NCI-H524 treated with DMSO at 0.1 percent for 48 hours (cell line): ENCODE data around the gene WNK1.
"Not testable (repeated sequence)": the region's sequence is repeated elsewhere in the genome, so short reads cannot be mapped to it uniquely, and the experiment has no call there.

ENCODE experiments used
- DNase-seq: peaks from one replicate; lab custom pipeline; 2025; lab: John Stamatoyannopoulos, UW

Gene WNK1

GRCh38 chr12:779745-780734, 27.7 kb downstream of the WNK1 start:
- DNase-seq, result no peak

DNA sequence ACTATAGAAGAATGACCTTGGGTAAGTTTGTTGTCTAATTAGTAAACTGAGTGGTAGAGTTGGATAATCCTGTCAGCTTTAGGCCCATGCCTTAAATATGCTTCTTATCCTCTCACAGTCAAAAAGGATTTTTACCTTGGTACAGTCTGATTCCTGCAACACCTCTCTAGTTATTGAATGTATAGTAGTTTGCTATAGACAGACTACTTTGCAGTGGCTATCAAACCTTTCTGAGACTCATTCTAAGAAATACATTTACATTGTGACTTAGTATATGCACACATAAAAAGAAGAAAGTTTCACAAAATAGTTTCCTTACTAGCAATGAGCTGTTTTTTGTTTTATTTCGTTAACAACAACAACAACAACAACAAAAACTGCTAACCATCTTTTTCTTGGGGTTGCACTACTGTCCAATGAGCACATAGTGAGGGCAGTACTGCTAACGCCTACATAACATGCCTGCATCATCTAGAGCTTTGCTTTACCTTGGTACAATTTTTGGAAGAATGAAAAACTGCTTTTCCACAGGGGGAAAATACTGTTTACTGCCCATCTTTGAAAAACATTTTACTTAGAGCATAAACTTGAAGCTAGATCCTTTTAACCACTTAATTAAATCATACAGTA, 28.5 kb downstream of the WNK1 start:
- no peak for DNase-seq

DNA sequence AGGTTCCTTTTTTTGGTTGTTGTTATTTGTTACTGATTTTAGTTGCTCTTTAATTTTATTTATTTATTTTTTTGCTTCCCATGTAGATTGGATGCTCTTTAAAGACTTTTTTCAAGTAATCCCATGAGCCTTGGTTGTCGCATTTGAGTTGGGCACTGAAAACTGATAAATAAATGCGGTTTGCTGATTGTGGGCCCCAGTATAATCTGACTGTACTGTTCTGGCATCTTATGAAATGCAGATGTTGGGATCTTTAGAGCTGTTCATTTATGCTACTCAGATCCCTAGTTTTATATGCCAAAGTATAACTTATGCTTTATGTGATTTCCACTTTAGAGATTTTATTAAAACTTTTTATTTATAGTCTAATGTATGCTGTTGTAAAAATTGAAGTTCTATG, 33.3 kb downstream of the WNK1 start:
- DNase-seq, result no peak

DNA sequence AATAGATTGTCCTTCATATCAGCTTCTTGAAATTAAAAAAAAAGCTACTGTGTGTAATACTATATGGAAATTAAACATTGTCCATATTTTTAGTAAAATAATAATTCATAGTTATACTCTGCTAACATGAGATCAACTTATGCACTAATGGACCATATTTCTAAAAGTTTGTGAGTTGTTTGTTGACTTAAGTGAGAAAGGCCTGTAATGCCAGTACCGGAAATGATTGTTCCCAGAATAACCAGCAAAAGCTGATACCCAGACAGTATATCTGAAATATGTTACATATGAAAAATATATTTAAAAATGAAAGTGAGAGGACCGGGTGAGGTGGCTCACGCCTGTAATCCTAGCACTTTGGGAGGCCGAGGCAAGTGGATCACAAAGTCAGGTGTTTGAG, 35.9 kb downstream of the WNK1 start:
- DNase-seq, result no peak

DNA sequence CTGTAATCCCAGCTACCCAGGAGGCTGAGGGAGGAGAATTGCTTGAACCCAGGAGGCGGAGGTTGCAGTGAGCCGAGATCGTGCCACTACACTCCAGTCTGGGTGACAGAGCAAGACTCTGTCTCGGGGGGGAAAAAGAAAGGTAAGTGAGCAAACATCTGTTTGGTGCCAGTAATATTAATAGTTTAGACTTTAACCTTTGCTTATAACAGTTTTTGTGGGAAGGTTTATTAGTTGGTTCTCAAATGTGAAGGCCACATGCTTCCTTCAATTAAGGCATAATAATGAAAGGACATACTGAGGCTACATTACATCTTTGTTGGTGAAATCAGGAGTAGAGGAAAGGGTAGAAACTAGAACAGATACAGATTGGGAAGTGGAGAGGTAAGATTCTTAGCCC, 36.4 kb downstream of the WNK1 start:
- DNase-seq, result not testable (repeated sequence)

DNA sequence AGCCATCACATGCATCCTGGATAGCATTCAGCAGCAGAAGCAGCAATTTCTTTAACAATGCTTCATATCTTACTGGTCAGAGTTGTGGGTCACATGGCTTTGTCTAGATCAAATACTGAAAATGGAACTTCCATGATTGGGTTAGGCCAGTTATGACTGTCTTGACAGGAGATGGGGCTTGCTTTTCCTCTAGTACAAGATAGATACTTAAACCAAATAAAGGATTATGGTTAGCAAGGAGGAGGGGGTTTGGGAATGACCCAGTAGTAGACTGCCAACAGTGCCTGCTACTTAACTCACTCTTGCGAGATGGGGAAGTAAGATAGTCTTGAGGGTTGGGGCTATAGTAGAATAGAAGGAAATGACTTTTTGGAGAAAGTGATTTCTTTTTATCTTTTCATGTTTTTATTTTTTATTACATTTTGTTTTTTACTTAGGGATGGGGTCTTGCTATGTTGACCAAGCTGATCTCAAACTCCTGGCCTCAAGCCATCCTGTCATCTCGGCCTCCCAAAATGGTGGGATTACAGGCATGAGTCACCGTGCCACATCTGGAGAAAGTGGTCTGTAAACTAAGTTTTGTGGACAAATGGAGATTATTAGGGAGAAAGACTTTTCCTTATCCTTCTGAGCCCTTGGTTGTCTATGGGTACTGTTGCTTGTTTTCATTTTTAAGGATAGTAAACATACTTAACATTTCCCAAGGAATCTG, 37.6 kb downstream of the WNK1 start:
- no peak for DNase-seq

DNA sequence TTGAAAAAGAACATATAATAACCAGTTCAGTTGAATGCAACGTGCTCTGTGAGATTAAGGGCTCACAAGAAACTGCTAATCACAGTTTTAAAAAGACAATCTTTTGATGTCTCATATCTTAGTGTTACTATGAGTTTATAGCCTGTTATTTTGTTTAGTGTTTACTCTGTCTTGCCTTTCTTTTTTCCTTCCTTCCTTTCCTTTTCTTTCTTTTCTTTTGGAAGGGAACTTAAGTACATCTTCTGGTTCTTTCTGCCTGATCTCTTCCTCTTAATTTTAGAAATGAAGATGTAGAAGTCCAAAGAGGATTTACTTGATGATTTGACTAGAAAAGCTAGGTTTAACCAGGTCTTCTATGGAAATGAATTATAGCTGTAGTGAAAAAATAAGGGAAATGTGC, 38.2 kb downstream of the WNK1 start:
- DNase-seq, result no peak

- DNase-seq, result no peak
Measured at GRCh38 chr12:793037-793436, 40.7 kb downstream of the WNK1 start.

GRCh38 chr12:793711-794110, 41.3 kb downstream of the WNK1 start:
- no peak for DNase-seq

DNA sequence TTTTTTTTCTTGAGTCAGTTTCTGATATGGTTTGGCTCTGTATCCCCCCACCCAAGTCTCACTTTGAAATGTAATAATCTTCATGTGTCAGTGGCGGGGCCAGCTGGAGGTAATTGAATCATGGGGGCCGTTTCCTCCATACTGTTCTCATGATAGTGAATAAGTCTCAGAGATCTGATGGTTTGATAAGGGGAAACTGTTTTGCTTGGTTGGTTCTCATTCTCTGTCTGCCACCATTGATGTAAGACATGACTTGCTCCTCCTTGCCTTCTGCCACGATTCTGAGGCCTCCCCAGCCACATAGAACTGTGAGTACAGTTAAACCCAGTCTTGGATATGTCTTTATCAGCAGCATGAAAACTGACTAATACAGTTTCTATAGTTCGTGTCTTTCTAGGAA, 42.9 kb downstream of the WNK1 start:
- no peak for DNase-seq

DNA sequence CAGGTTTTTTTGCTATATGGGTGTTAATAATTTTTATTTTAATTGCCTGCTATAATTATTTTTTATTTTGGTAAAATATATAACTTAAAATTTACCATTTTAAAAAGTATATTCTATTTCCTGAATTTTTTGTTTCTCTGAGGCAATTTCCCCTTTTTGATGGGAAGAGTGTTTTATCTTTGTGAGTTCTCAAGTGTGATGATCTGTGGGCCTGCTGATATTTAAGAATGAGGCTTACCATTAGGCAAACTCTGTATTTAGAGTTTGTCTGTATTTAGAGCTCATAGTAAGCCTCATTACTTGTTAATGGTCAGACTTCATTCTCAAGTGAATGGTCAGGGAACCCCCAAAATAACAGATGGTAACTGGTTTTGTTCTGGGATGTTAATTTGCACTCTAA, 48.0 kb downstream of the WNK1 start:
- no peak for DNase-seq

GRCh38 chr12:802242-803120, 50.1 kb downstream of the WNK1 start:
- DNase-seq, result no peak

DNA sequence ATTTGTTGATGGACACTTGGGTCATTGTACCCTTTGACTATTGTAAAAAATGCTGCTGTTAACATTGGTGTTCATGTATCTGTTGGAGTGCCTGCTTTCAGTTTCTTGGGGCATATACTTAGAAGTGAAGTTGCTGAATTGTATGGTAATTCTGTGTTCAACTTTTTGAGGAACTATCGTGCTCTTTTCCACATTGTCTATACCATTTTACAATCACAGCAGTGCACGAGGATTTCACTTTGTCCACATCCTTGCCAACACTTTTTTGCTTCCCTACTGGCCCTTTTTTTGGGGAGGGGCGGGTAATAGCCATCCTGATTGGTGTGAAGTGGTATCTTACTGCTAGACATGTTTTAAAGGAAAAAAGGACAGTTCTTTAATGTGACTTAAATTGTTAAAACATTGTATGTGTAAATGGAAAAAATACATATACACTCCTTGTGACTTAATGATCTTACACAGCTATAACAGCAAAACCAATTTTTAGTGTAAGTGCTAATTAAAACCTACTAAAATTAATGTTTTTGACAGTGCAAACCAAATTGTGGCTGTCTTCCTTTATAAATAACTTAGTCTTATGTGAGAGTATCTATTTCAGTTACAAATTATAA, 52.7 kb downstream of the WNK1 start:
- DNase-seq, result no peak

GRCh38 chr12:806200-806791, 53.9 kb downstream of the WNK1 start:
- DNase-seq, result no peak

GRCh38 chr12:807041-807735, 54.8 kb downstream of the WNK1 start:
- no peak for DNase-seq

- no peak for DNase-seq
Measured at GRCh38 chr12:810116-810515, 57.7 kb downstream of the WNK1 start.

DNA sequence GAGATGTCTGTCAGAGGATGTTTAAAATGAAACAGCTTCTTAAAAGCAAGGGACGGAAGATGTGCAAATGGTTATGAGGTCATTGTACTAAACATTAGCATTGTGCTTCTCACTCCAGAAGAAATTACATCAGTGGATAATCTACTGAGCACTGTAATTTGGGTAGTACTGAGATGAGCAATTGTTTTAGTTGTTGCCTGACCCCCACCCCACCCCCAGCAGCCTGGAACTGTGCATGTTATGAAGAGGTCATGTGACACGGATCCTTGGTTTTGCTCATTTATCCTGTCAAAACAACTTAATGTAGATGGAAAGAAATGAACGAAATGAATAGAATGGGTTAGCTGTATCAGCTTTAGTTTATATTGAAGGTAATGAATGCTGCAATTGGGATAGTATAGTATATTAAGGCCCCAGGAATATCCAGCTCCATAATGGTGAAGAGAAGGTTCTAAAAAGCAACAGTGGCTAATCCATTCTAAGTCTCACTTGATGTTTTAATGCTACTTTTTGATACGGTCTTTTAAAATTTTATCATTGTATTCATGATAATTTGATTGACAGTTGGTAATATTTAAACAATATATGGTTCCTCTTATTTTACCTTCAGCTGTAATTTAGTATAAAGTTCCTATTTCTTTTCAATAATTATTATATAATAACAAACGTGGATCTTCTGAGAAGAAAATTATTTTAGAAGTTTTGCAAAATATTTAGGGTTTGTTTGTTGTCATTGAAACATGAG, 58.5 kb downstream of the WNK1 start:
- no peak for DNase-seq

GRCh38 chr12:812950-813349, 60.6 kb downstream of the WNK1 start:
- DNase-seq, result no peak

GRCh38 chr12:817456-817855, 65.1 kb downstream of the WNK1 start:
- DNase-seq, result not testable (repeated sequence)
